GM12865 (cell line): ENCODE data around the gene ARHGEF19.

Experiments used
- DNase-seq: peaks from one replicate; pipeline ENCODE4 v3.0.0; 2010; ENCODE audit warnings: low read depth
- H3K4me3 ChIP-seq: 2 replicates; pipeline ENCODE4 v1.5.1; 2011; ENCODE audit warnings: mild to moderate bottlenecking, low read depth, low read length, control low read depth
- CTCF ChIP-seq: IDR thresholded peaks from 2 replicates; pipeline ENCODE4 v1.5.1; 2011; ENCODE audit warnings: low read length, control low read depth, low read depth, inconsistent platforms; ENCODE audit not compliant: insufficient read depth; ENCODE audit errors: missing control alignments

ARHGEF19 gene

GRCh38 chr1:16186655-16187235 lies 25.7 kb downstream of the ARHGEF19 start:
- no peak for TF ChIP-seq CTCF
- H3K4me3 ChIP-seq, result no peak overlapping the region
- no peak for DNase-seq

GRCh38 chr1:16184557-16185303 lies 27.7 kb downstream of the ARHGEF19 start:
- no peak for DNase-seq
- no peak for TF ChIP-seq CTCF
- H3K4me3 ChIP-seq, result no peak overlapping the region

GRCh38 chr1:16183765-16184556 lies 28.5 kb downstream of the ARHGEF19 start:
- TF ChIP-seq CTCF, result no peak
- DNase-seq, result no peak
- no peak overlapping the region for H3K4me3 ChIP-seq

GRCh38 chr1:16183179-16183578 lies 29.3 kb downstream of the ARHGEF19 start:
- no peak overlapping the region for H3K4me3 ChIP-seq
- TF ChIP-seq CTCF, result no peak
- no peak for DNase-seq

- no peak for TF ChIP-seq CTCF
- DNase-seq, result no peak
- H3K4me3 ChIP-seq, result no peak overlapping the region
Measured at GRCh38 chr1:16181887-16182719, 30.3 kb downstream of the ARHGEF19 start.

GRCh38 chr1:16180291-16180824 lies 32.1 kb downstream of the ARHGEF19 start:
- no peak overlapping the region for H3K4me3 ChIP-seq
- TF ChIP-seq CTCF, result no peak
- DNase-seq, result no peak
